SK-N-SH (cell line): Measurements from ENCODE around the gene TEKTIP1.

Source experiments
- CTCF ChIP-seq: fragments of 200-600 bp; sonication (generic); IDR thresholded peaks from 2 replicates; pipeline ENCODE4 v1.6.1; 2017; ENCODE audit warnings: antibody characterized with exemption, mild to moderate bottlenecking, moderate library complexity
- EP300 ChIP-seq, 2 experiments: IDR thresholded peaks; 2 replicates each; pipeline versions ENCODE4 v1.4.0 to v1.6.1; 2012; ENCODE audit warnings: borderline replicate concordance in 1 of 2, low read depth in 1 of 2, low read length in 1 of 2
- EZH2phosphoT487 ChIP-seq: fragments of 200-600 bp; sonication (generic); IDR thresholded peaks from 2 replicates; pipeline ENCODE4 v1.6.1; 2017; ENCODE audit warnings: low read depth, mixed run types, mild to moderate bottlenecking, antibody characterized with exemption, moderate library complexity, borderline replicate concordance
- MEF2A ChIP-seq: IDR thresholded peaks from 2 replicates; pipeline ENCODE4 v1.4.0; 2012; ENCODE audit warnings: low read depth, borderline replicate concordance
- POLR2AphosphoS5 ChIP-seq: IDR thresholded peaks from 2 replicates; pipeline ENCODE4 v1.6.1; 2012; ENCODE audit warnings: low read depth, low read length
- RAD21 ChIP-seq: IDR thresholded peaks from 2 replicates; pipeline ENCODE4 v1.6.1; 2012; ENCODE audit warnings: mild to moderate bottlenecking, low read length
- REST ChIP-seq: IDR thresholded peaks from 2 replicates; pipeline ENCODE4 v1.6.1; 2012; ENCODE audit warnings: mild to moderate bottlenecking, low read depth, low read length, moderate library complexity
- RFX5 ChIP-seq: IDR thresholded peaks from 2 replicates; pipeline ENCODE4 v1.6.1; 2012; ENCODE audit warnings: mild to moderate bottlenecking, improper control_type of control experiment, low read length
- TAF1 ChIP-seq: IDR thresholded peaks from 2 replicates; pipeline ENCODE4 v1.6.1; 2012; ENCODE audit warnings: low read depth, mild to moderate bottlenecking, low read length, moderate library complexity, borderline replicate concordance
- ZBTB33 ChIP-seq: IDR thresholded peaks from 2 replicates; pipeline ENCODE4 v1.4.0; 2012; ENCODE audit warnings: low read depth, borderline replicate concordance

GRCh38 chr19:3576696-3577443 is 37.9 kb downstream of the TEKTIP1 start:
- TF ChIP-seq ZBTB33 (no peak), RAD21 (no peak), REST (no peak), CTCF (no peak), TAF1 (no peak), MEF2A (no peak), EZH2phosphoT487 (no peak), POLR2AphosphoS5 (no peak), EP300 (IDR thresholded peaks at IDR 0.05; ENCODE audit: borderline replicate concordance in 1 of 2, low read depth in 1 of 2, low read length in 1 of 2) (no peak), RFX5 (no peak)
